T-cell (primary cell): ENCODE measurements around the gene KCNIP4. TPM values are rescaled to one million over a fixed set of nuclear protein-coding genes. Genes with fewer than 3 reads are reported as not detected.

Source experiments
- ATAC-seq, 4 experiments: fragments of 200-7000 bp in 3 of 4; fragments of 150-1000 bp in 1 of 4; cut with Tn5 transposase; replicated peaks in 1 of 4; 1 replicate in 3 of 4; 2 replicates in 1 of 4; pipeline ENCODE4 v1.10.0; 2021; ENCODE audit warnings: moderate library complexity in 3 of 4, mild to moderate bottlenecking in 2 of 4, moderate number of reproducible peaks in 1 of 4
- CTCF ChIA-PET, 2 donors: fragments of 300-600 bp; sonication (Branson Sonifier 250); formaldehyde crosslinking; loops; one replicate each; lab custom pipeline; 2022; ENCODE audit warnings: antibody characterized with exemption in 2 of 2; lab: Charles Lee
- POLR2A ChIA-PET, 2 donors: fragments of 300-600 bp; sonication (Branson Sonifier 250); formaldehyde crosslinking; loops; one replicate each; lab custom pipeline; 2022; ENCODE audit warnings: antibody characterized with exemption in 2 of 2; lab: Charles Lee
- DNase-seq, 35 experiments: peaks; one replicate each; pipeline versions ENCODE4 v3.0.0 to v3.0.0-alpha.2; 2013 to 2023
- H3K27ac ChIP-seq: one replicate; pipeline ENCODE4 v1.5.1; 2013; ENCODE audit warnings: low read length
- H3K27me3 ChIP-seq, 2 experiments: replicated peaks in 1 of 2; 1 replicate in 1 of 2; 2 replicates in 1 of 2; pipeline versions ENCODE4 v1.6.1 to v1.7.0; 2013; ENCODE audit warnings: low read length in 1 of 2, mixed read lengths in 1 of 2; ENCODE audit not compliant: control insufficient read depth in 2 of 2, insufficient read depth in 2 of 2; ENCODE audit errors: extremely low read depth in 1 of 2
- H3K36me3 ChIP-seq, 2 donors: 1 replicate in 1 of 2; 2 replicates in 1 of 2; pipeline versions ENCODE4 v1.6.1 to v1.7.0; 2013; ENCODE audit warnings: low read length in 1 of 2; ENCODE audit not compliant: control insufficient read depth in 2 of 2, insufficient read depth in 1 of 2; ENCODE audit errors: extremely low read depth in 1 of 2
- H3K4me1 ChIP-seq, 2 experiments: 1 replicate in 1 of 2; 2 replicates in 1 of 2; pipeline versions ENCODE4 v1.6.1 to v1.7.0; 2013; ENCODE audit warnings: low read length in 2 of 2, mixed read lengths in 1 of 2; ENCODE audit not compliant: insufficient read depth in 2 of 2, control insufficient read depth in 1 of 2; ENCODE audit errors: extremely low read depth in 1 of 2
- H3K4me3 ChIP-seq, 2 donors: 1 replicate in 1 of 2; 2 replicates in 1 of 2; pipeline versions ENCODE4 v1.5.1 to v1.7.0; 2013; ENCODE audit warnings: mild to moderate bottlenecking in 2 of 2, low read length in 1 of 2, moderate library complexity in 1 of 2; ENCODE audit not compliant: control insufficient read depth in 1 of 2; ENCODE audit errors: extremely low read depth in 1 of 2
- H3K9me3 ChIP-seq: 2 replicates; pipeline ENCODE4 v1.7.0; 2013
- H3K27ac Mint-ChIP-seq, 2 donors: one replicate each; pipeline ENCODE4 v1.8.0; 2020 to 2021; ENCODE audit warnings: mild to moderate bottlenecking in 2 of 2, mixed read lengths in 2 of 2
- H3K27me3 Mint-ChIP-seq, 2 donors: one replicate each; pipeline ENCODE4 v1.8.0; 2021 to 2022; ENCODE audit warnings: mixed read lengths in 2 of 2
- H3K36me3 Mint-ChIP-seq: one replicate; pipeline ENCODE4 v1.8.0; 2021; ENCODE audit warnings: mixed read lengths
- H3K4me1 Mint-ChIP-seq, 3 donors: one replicate each; pipeline ENCODE4 v1.8.0; 2020 to 2022; ENCODE audit warnings: mixed read lengths in 3 of 3, mild to moderate bottlenecking in 1 of 3
- H3K4me3 Mint-ChIP-seq, 3 donors: one replicate each; pipeline ENCODE4 v1.8.0; 2020 to 2022; ENCODE audit warnings: mild to moderate bottlenecking in 3 of 3, mixed read lengths in 3 of 3, moderate library complexity in 3 of 3
- H3K9me3 Mint-ChIP-seq, 3 donors: one replicate each; pipeline ENCODE4 v1.8.0; 2020 to 2022; ENCODE audit warnings: mixed read lengths in 3 of 3
- WGBS: methylation state at CpG from one replicate; pipeline ENCODE4 v1.1.5; 2013; ENCODE audit warnings: missing lambda C conversion rate; ENCODE audit not compliant: insufficient coverage; 5-methylcytosine and 5-hydroxymethylcytosine counted together
- total RNA-seq, 35 experiments: library from RNA in 6 of 35; stranded (reverse) in 6 of 35; fragments of 120-200 nt in 1 of 35; gene quantifications; one replicate each; pipeline versions ENCODE4 v1.2.1 to v1.2.4 and lab custom pipeline; 2013 to 2026

The KCNIP4 gene
- total RNA-seq, 5 donors from 2014 or later (not counting 1 experiment from before 2014, with no cell fraction given) = not detected

GRCh38 chr4:21452931-21453330 lies 495.6 kb downstream of the KCNIP4 start:
- POLR2A ChIA-PET = interaction anchor here in 1 of 2 donors (0.7 kb wide), 1 partner anchor 13 kb away, joined by 4 read pairs; no protein-coding TSS in a partner anchor
- Histone ChIP-seq H3K27ac (no peak overlapping the region), H3K4me3 (no peak overlapping the region), H3K36me3 (no peaks in the 10 kb centered on the region), H3K4me1 (no peaks in the 10 kb centered on the region), H3K9me3 (no peaks in the 10 kb centered on the region), H3K27me3 (no peaks in the 10 kb centered on the region)
- H3K27me3 Mint-ChIP-seq = no peaks in the 10 kb centered on the region
- no peak overlapping the region for H3K27ac Mint-ChIP-seq
- ATAC-seq (no peak), DNase-seq (no peak)
- CTCF ChIA-PET = no interaction called here
- no peaks in the 10 kb centered on the region for H3K4me1 Mint-ChIP-seq
- H3K36me3 Mint-ChIP-seq = no peaks in the 10 kb centered on the region
- H3K4me3 Mint-ChIP-seq = no peak overlapping the region
- peaks cover 8 to 14% (median 9%) of the 10 kb centered on the region in 3 donors for H3K9me3 Mint-ChIP-seq

GRCh38 chr4:21451032-21451431 lies 497.5 kb downstream of the KCNIP4 start:
- ATAC-seq (no peak), DNase-seq (no peak)
- POLR2A ChIA-PET = no interaction called here
- no peak overlapping the region for H3K4me3 Mint-ChIP-seq
- Histone ChIP-seq H3K9me3 (no peaks in the 10 kb centered on the region), H3K36me3 (no peaks in the 10 kb centered on the region), H3K4me3 (no peak overlapping the region), H3K4me1 (no peaks in the 10 kb centered on the region), H3K27me3 (no peaks in the 10 kb centered on the region), H3K27ac (no peak overlapping the region)
- peaks cover 0 to 9% (median 5%) of the 10 kb centered on the region in 3 donors for H3K9me3 Mint-ChIP-seq
- CTCF ChIA-PET = no interaction called here
- no peak overlapping the region for H3K27ac Mint-ChIP-seq
- WGBS = no CpG with 5 or more reads among the region's 1 CpG
- H3K4me1 Mint-ChIP-seq = no peaks in the 10 kb centered on the region
- H3K36me3 Mint-ChIP-seq = no peaks in the 10 kb centered on the region
- no peaks in the 10 kb centered on the region for H3K27me3 Mint-ChIP-seq

GRCh38 chr4:21450331-21450730 lies 498.2 kb downstream of the KCNIP4 start:
- DNase-seq = no peak
- no peaks in the 10 kb centered on the region for H3K27me3 ChIP-seq
- H3K27ac ChIP-seq = no peak overlapping the region
- Mint-ChIP-seq H3K9me3 (peaks cover 0 to 9% (median 5%) of the 10 kb centered on the region in 3 donors), H3K36me3 (no peaks in the 10 kb centered on the region), H3K4me1 (no peaks in the 10 kb centered on the region), H3K27me3 (no peaks in the 10 kb centered on the region), H3K4me3 (no peak overlapping the region), H3K27ac (no peak overlapping the region)
- ChIA-PET POLR2A (no interaction called here), CTCF (no interaction called here)
- 50% methylated on average over 1 of the region's 4 CpGs for WGBS
- H3K4me1 ChIP-seq = no peaks in the 10 kb centered on the region
- ATAC-seq = no peak
- H3K9me3 ChIP-seq = no peaks in the 10 kb centered on the region
- H3K4me3 ChIP-seq = no peak overlapping the region
- no peaks in the 10 kb centered on the region for H3K36me3 ChIP-seq

- Mint-ChIP-seq H3K36me3 (no peaks in the 10 kb centered on the region), H3K4me1 (no peaks in the 10 kb centered on the region), H3K27me3 (no peaks in the 10 kb centered on the region), H3K4me3 (no peak overlapping the region), H3K9me3 (peaks cover 7 to 12% (median 11%) of the 10 kb centered on the region in 3 donors), H3K27ac (no peak overlapping the region)
- no peak overlapping the region for H3K27ac ChIP-seq
- no peaks in the 10 kb centered on the region for H3K4me1 ChIP-seq
- ATAC-seq (no peak), DNase-seq (no peak)
- no peaks in the 10 kb centered on the region for H3K27me3 ChIP-seq
- POLR2A ChIA-PET = no interaction called here
- no peak overlapping the region for H3K4me3 ChIP-seq
- H3K9me3 ChIP-seq = no peaks in the 10 kb centered on the region
- no peaks in the 10 kb centered on the region for H3K36me3 ChIP-seq
- CTCF ChIA-PET = no interaction called here
Measured at GRCh38 chr4:21447301-21448054, 501.1 kb downstream of the KCNIP4 start.

GRCh38 chr4:21420166-21420565 lies 528.4 kb downstream of the KCNIP4 start:
- Mint-ChIP-seq H3K27ac (no peak overlapping the region), H3K4me3 (no peak overlapping the region), H3K27me3 (no peaks in the 10 kb centered on the region), H3K9me3 (peaks cover 2 to 16% (median 6%) of the 10 kb centered on the region in 3 donors), H3K4me1 (no peaks in the 10 kb centered on the region), H3K36me3 (no peaks in the 10 kb centered on the region)
- ATAC-seq (no peak), DNase-seq (no peak)
- H3K27ac ChIP-seq = no peak overlapping the region
- no peaks in the 10 kb centered on the region for H3K27me3 ChIP-seq
- ChIA-PET CTCF (no interaction called here), POLR2A (no interaction called here)
- no peaks in the 10 kb centered on the region for H3K4me1 ChIP-seq
- H3K36me3 ChIP-seq = no peaks in the 10 kb centered on the region
- H3K4me3 ChIP-seq = no peak overlapping the region
- 46% methylated on average over 1 of the region's 2 CpGs for WGBS
- no peaks in the 10 kb centered on the region for H3K9me3 ChIP-seq

GRCh38 chr4:21415728-21416127 lies 532.8 kb downstream of the KCNIP4 start:
- ChIA-PET POLR2A (no interaction called here), CTCF (no interaction called here)
- WGBS = no CpG with 5 or more reads among the region's 4 CpGs
- Mint-ChIP-seq H3K27ac (no peak overlapping the region), H3K4me1 (no peaks in the 10 kb centered on the region), H3K4me3 (no peak overlapping the region), H3K27me3 (no peaks in the 10 kb centered on the region), H3K9me3 (peaks cover 12 to 42% (median 14%) of the 10 kb centered on the region in 3 donors), H3K36me3 (no peaks in the 10 kb centered on the region)
- Histone ChIP-seq H3K27me3 (no peaks in the 10 kb centered on the region), H3K4me3 (no peak overlapping the region), H3K4me1 (no peaks in the 10 kb centered on the region), H3K36me3 (no peaks in the 10 kb centered on the region), H3K27ac (no peak overlapping the region), H3K9me3 (no peaks in the 10 kb centered on the region)
- no peak for DNase-seq
- ATAC-seq = no peak
